BJ (cell line): Measurements from ENCODE around the gene USP13. TPM values are rescaled to one million over a fixed set of nuclear protein-coding genes. Genes with fewer than 3 reads are reported as not detected.

Experiments
- CTCF ChIA-PET: fragments of 350-600 bp; formaldehyde crosslinking; extraction: SDS; loops from one replicate; lab custom pipeline; 2021; ENCODE audit warnings: antibody characterized with exemption, inconsistent platforms; lab: Yijun Ruan, JAX
- POLR2A ChIA-PET: fragments of 300-600 bp; sonication (Branson Sonifier 250); formaldehyde crosslinking; extraction: SDS; loops from one replicate; lab custom pipeline; 2021; ENCODE audit warnings: antibody characterized with exemption; lab: Charles Lee
- DNase-seq: peaks from one replicate; pipeline ENCODE4 v3.0.0-alpha.2; 2011; ENCODE audit warnings: low read depth
- H3K27me3 ChIP-seq: 2 replicates; pipeline ENCODE4 v1.6.0; 2011; ENCODE audit warnings: low read length; ENCODE audit not compliant: control insufficient read depth, insufficient read depth
- H3K36me3 ChIP-seq: 2 replicates; pipeline ENCODE4 v1.5.1; 2011; ENCODE audit warnings: low read length; ENCODE audit not compliant: control insufficient read depth, insufficient read depth
- H3K4me3 ChIP-seq: 2 replicates; pipeline ENCODE4 v1.5.1; 2011; ENCODE audit warnings: low read depth, mild to moderate bottlenecking, control low read depth, low read length
- CTCF ChIP-seq: IDR thresholded peaks from 2 replicates; pipeline ENCODE4 v1.5.1; 2011; ENCODE audit warnings: low read depth, mild to moderate bottlenecking, control low read depth, inconsistent platforms, low read length, moderate library complexity; ENCODE audit not compliant: insufficient read depth
- polyA plus RNA-seq: library from polyadenylated mRNA; depleted of rRNA; stranded (reverse); fragments of >200 nt; gene quantifications from 2 replicates; pipeline ENCODE4 v1.2.3, GENCODE V29; 2011

The USP13 gene
- polyA plus RNA-seq, 1 experiment, result 10.5 TPM

- Histone ChIP-seq H3K27me3 (no peaks in the 10 kb centered on the region), H3K36me3 (no peaks in the 10 kb centered on the region), H3K4me3 (no peak overlapping the region)
- TF ChIP-seq CTCF, result no peak
- POLR2A ChIA-PET, result no interaction called here
- CTCF ChIA-PET, result no interaction called here
- no peak for DNase-seq
These were observed 62.7 kb downstream of the USP13 start for GRCh38 chr3:179715582-179715981.

GRCh38 chr3:179716226-179716625 is 63.4 kb downstream of the USP13 start:
- Histone ChIP-seq H3K4me3 (no peak overlapping the region), H3K27me3 (no peaks in the 10 kb centered on the region), H3K36me3 (no peaks in the 10 kb centered on the region)
- no peak for DNase-seq
- POLR2A ChIA-PET, result no interaction called here
- no peak for TF ChIP-seq CTCF
- CTCF ChIA-PET, result interaction anchor here (0.7 kb wide), 1 partner anchor 12 kb away, joined by 3 read pairs; no protein-coding TSS in a partner anchor

- DNase-seq, result peak; percentile 70
- POLR2A ChIA-PET, result no interaction called here
- CTCF ChIA-PET, result interaction anchor here (0.7 kb wide), 1 partner anchor 12 kb away, joined by 3 read pairs; no protein-coding TSS in a partner anchor
These were observed 64.0 kb downstream of the USP13 start for GRCh38 chr3:179716811-179717210.

GRCh38 chr3:179717219-179717618 is 64.4 kb downstream of the USP13 start:
- Histone ChIP-seq H3K4me3 (no peak overlapping the region), H3K36me3 (0 out of 2 replicates have a peak, but pooled peaks cover 3% of the 10 kb centered on the region), H3K27me3 (no peaks in the 10 kb centered on the region)
- ChIA-PET CTCF (no interaction called here), POLR2A (no interaction called here)
- TF ChIP-seq CTCF, result no peak
- DNase-seq, result no peak

More at GRCh38 chr3:179716811-179717210, 64.0 kb downstream of the USP13 start:
- Histone ChIP-seq H3K36me3 (0 out of 2 replicates have a peak, but pooled peaks cover 2% of the 10 kb centered on the region), H3K4me3 (no peak overlapping the region), H3K27me3 (no peaks in the 10 kb centered on the region)
- TF ChIP-seq CTCF, result no peak

GRCh38 chr3:179719048-179719734 is 66.4 kb downstream of the USP13 start:
- TF ChIP-seq CTCF, result no peak
- DNase-seq, result no peak
- POLR2A ChIA-PET, result no interaction called here
- Histone ChIP-seq H3K36me3 (peaks cover 5% of the 10 kb centered on the region; the same call in 1 of the 2 replicates), H3K27me3 (no peaks in the 10 kb centered on the region), H3K4me3 (no peak overlapping the region)
- CTCF ChIA-PET, result interaction anchor here (1.8 kb wide), 1 partner anchor 18 kb away, joined by 4 read pairs; no protein-coding TSS in a partner anchor
